Tibial nerve (tissue), 4 donors: ENCODE measurements around the gene HAUS5. TPM values are rescaled to one million over a fixed set of nuclear protein-coding genes. Genes with fewer than 3 reads are reported as not detected.

Source experiments
- DNase-seq, 2 donors: peaks; one replicate each; pipeline ENCODE4 v3.0.0-alpha.2; 2019; ENCODE audit warnings: low spot score in 2 of 2
- H3K27ac ChIP-seq, 4 donors: fragments of 200-600 bp; sonication (generic) in 3 of 4; one replicate each; pipeline ENCODE4 v1.5.1; 2017 to 2019; ENCODE audit warnings: mild to moderate bottlenecking in 1 of 4
- H3K27me3 ChIP-seq, 2 donors: fragments of 200-600 bp; sonication (generic) in 1 of 2; one replicate each; pipeline versions ENCODE4 v1.5.1 to v1.6.0; 2017 to 2019
- H3K36me3 ChIP-seq, 3 donors: fragments of 200-600 bp; sonication (generic); one replicate each; pipeline ENCODE4 v1.5.1; 2018 to 2019
- H3K4me1 ChIP-seq, 4 donors: fragments of 200-600 bp; sonication (generic) in 3 of 4; one replicate each; pipeline ENCODE4 v1.5.1; 2017 to 2019
- H3K4me3 ChIP-seq, 4 donors: fragments of 200-600 bp; sonication (generic) in 3 of 4; one replicate each; pipeline ENCODE4 v1.5.1; 2017 to 2019; ENCODE audit warnings: mild to moderate bottlenecking in 1 of 4, moderate library complexity in 1 of 4
- H3K9me3 ChIP-seq, 4 donors: fragments of 200-600 bp; sonication (generic) in 3 of 4; one replicate each; pipeline ENCODE4 v1.5.1; 2017 to 2019
- CTCF ChIP-seq, 5 experiments: fragments of 200-600 bp in 3 of 5; fragments of 450-650 bp in 2 of 5; sonication (generic) in 3 of 5; IDR thresholded peaks; one replicate each; pipeline ENCODE4 v1.5.1; 2016 to 2019; ENCODE audit warnings: antibody characterized with exemption in 5 of 5, mild to moderate bottlenecking in 3 of 5, moderate library complexity in 2 of 5
- EP300 ChIP-seq, 2 donors: sonication (generic); formaldehyde crosslinking; IDR thresholded peaks; one replicate each; pipeline ENCODE4 v1.6.1; 2017; ENCODE audit warnings: antibody characterized with exemption in 2 of 2, mild to moderate bottlenecking in 1 of 2
- POLR2A ChIP-seq, 2 donors: fragments of 450-650 bp; IDR thresholded peaks; one replicate each; pipeline ENCODE4 v1.6.1; 2017; ENCODE audit warnings: antibody characterized with exemption in 2 of 2, mild to moderate bottlenecking in 2 of 2, moderate library complexity in 2 of 2
- WGBS, 2 donors: methylation state at CpG; one replicate each; pipeline ENCODE4 v1.1.5; 2018; 5-methylcytosine and 5-hydroxymethylcytosine counted together
- total RNA-seq, 4 donors: library from RNA; depleted of rRNA; stranded (reverse); fragments of >200 nt; gene quantifications; one replicate each; pipeline ENCODE4 v1.1.0, GENCODE V29; 2016

HAUS5 gene
- total RNA-seq, 4 donors from 2014 or later: 9.8 to 17.1 (median 11.0) TPM

DNA sequence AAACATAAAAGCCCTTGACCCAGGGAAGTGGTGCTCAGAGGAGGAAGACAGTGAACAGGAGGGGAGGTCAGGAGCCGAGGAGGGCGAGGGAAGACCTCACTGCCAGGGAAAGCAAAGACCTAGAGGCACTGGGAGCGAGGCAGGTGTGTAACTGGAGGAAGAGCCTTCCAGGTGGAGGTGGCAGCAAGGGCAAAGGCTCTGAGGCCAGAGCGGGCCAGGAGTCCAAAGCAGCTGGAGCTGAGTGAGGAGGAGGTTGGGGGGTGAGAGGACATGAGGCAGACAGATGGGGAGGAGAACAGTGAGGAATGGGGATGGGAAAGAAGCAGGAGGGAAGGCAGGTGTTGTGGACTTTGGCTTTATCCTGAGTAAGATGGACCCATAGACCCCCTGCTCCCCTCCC, 57.4 kb downstream of the HAUS5 start:
- no peak overlapping the region for H3K27ac ChIP-seq
- no peak for TF ChIP-seq CTCF (IDR thresholded peaks at IDR 0.05)
- TF ChIP-seq POLR2A (IDR thresholded peaks at IDR 0.05): no peak
- TF ChIP-seq EP300 (IDR thresholded peaks at IDR 0.05): no peak
- no peak overlapping the region for H3K4me3 ChIP-seq
- H3K4me1 ChIP-seq: peaks cover 0 to 6% (median 0%) of the 10 kb centered on the region in 4 donors
- H3K36me3 ChIP-seq: peaks cover 0 to 9% (median 0%) of the 10 kb centered on the region in 3 donors
- no peaks in the 10 kb centered on the region for H3K9me3 ChIP-seq
- no peak for DNase-seq
- H3K27me3 ChIP-seq: peaks cover 0 to 33% of the 10 kb centered on the region in 2 donors
- WGBS, 2 donors: 56 to 58% methylated on average over 4 of the region's 4 CpGs

GRCh38 chr19:35670686-35671085, 58.2 kb downstream of the HAUS5 start:
- Histone ChIP-seq H3K27ac (no peak overlapping the region), H3K9me3 (no peaks in the 10 kb centered on the region), H3K36me3 (peaks cover 0 to 2% (median 0%) of the 10 kb centered on the region in 3 donors), H3K4me1 (peaks cover 0 to 6% (median 0%) of the 10 kb centered on the region in 4 donors), H3K27me3 (peaks cover 0 to 38% of the 10 kb centered on the region in 2 donors), H3K4me3 (no peak overlapping the region)
- no peak for DNase-seq
- TF ChIP-seq CTCF (IDR thresholded peaks at IDR 0.05) (no peak), EP300 (IDR thresholded peaks at IDR 0.05) (no peak)
- WGBS, 2 donors: 82 to 95% methylated on average over 1 of the region's 1 CpG

DNA sequence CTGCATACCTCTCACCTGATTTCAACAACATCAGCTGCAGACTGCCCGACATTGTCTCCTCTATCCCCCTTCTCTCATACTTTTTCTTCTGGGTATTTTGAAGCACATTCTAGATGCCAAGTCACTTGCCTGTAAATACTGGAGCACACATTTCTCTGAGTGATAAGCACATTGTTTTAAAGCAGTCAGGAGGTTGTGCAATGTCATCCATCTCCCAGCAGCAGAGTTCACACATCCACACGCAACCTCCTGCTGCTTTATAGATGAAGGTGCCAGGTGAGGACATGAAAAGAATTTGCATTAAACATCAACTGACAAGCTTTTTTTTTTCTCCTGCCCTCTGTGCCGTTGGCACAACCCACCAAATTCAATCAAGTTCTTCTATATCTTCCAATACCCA, 59.3 kb downstream of the HAUS5 start:
- DNase-seq: no peak
- no peak overlapping the region for H3K27ac ChIP-seq
- no peak overlapping the region for H3K4me3 ChIP-seq
- peaks cover 0 to 6% (median 0%) of the 10 kb centered on the region in 4 donors for H3K4me1 ChIP-seq
- peaks cover 0 to 47% of the 10 kb centered on the region in 2 donors for H3K27me3 ChIP-seq
- no peaks in the 10 kb centered on the region for H3K36me3 ChIP-seq
- H3K9me3 ChIP-seq: no peaks in the 10 kb centered on the region
- TF ChIP-seq EP300 (IDR thresholded peaks at IDR 0.05) (no peak), CTCF (IDR thresholded peaks at IDR 0.05) (no peak), POLR2A (IDR thresholded peaks at IDR 0.05) (no peak)
- 51 to 60% methylated on average over 3 of the region's 3 CpGs for WGBS, 2 donors

GRCh38 chr19:35673121-35673804, 60.7 kb downstream of the HAUS5 start:
- Histone ChIP-seq H3K9me3 (no peaks in the 10 kb centered on the region), H3K4me1 (peaks cover 0 to 6% (median 0%) of the 10 kb centered on the region in 4 donors), H3K4me3 (peak overlapping the region in 2 of 4 donors; percentile 15 to 20), H3K27ac (no peak overlapping the region), H3K36me3 (no peaks in the 10 kb centered on the region), H3K27me3 (peaks cover 0 to 47% of the 10 kb centered on the region in 2 donors)
- 6 to 8% methylated on average over 17 to 31 of the region's 39 CpGs for WGBS, 2 donors
- no peak for TF ChIP-seq POLR2A (IDR thresholded peaks at IDR 0.05)
- TF ChIP-seq EP300 (IDR thresholded peaks at IDR 0.05): no peak
- TF ChIP-seq CTCF (IDR thresholded peaks at IDR 0.05): no peak
- no peak for DNase-seq

Other genes with a start within 250 kb of the HAUS5 start
- not detected for gene GPR42, start 241.7 kb upstream of the HAUS5 start, total RNA-seq
- under 1 TPM in 1 of 4 donors, not detected in 3; 0.22 TPM for gene FFAR2, start 164.5 kb upstream of the HAUS5 start, total RNA-seq
- not detected for gene KRTDAP, start 122.3 kb upstream of the HAUS5 start, total RNA-seq
- gene DMKN, start 99.1 kb upstream of the HAUS5 start, total RNA-seq: 10 to 100 TPM in 3 of 4 donors, 1 to 10 TPM in 1; 8.2 to 33.5 (median 26.5) TPM
- not detected for gene SBSN, start 84.4 kb upstream of the HAUS5 start, total RNA-seq
- gene GAPDHS, start 79.3 kb upstream of the HAUS5 start, total RNA-seq: not detected
- 100 to 1,000 TPM in 1 of 4 donors, 10 to 100 TPM in 3; 63.8 to 103 (median 68.2) TPM for gene TMEM147, start 67.1 kb upstream of the HAUS5 start, total RNA-seq
- under 1 TPM in 1 of 4 donors, not detected in 3; 0.63 TPM for gene ATP4A, start 49.1 kb upstream of the HAUS5 start, total RNA-seq
- gene PMIS2, start 26.6 kb upstream of the HAUS5 start, total RNA-seq: not detected
- gene RBM42, start 16.3 kb downstream of the HAUS5 start, total RNA-seq: 10 to 100 TPM; 77.4 to 88.3 (median 80.0) TPM
- 1 to 10 TPM in 1 of 4 donors, under 1 TPM in 1, not detected in 2; 0.84 to 2.2 TPM for gene ETV2, start 29.0 kb downstream of the HAUS5 start, total RNA-seq
- gene COX6B1, start 35.6 kb downstream of the HAUS5 start, total RNA-seq: 100 to 1,000 TPM; 293 to 338 (median 316) TPM
- gene UPK1A, start 53.8 kb downstream of the HAUS5 start, total RNA-seq: not detected
- gene ZBTB32, start 91.8 kb downstream of the HAUS5 start, total RNA-seq: not detected
- gene KMT2B, start 105.3 kb downstream of the HAUS5 start, total RNA-seq: 10 to 100 TPM; 12.9 to 38.7 (median 25.5) TPM
- gene IGFLR1, start 129.7 kb downstream of the HAUS5 start, total RNA-seq: 10 to 100 TPM in 2 of 4 donors, 1 to 10 TPM in 2; 4.8 to 25.5 (median 10.7) TPM
- 10 to 100 TPM; 17.8 to 51.1 (median 43.2) TPM for gene U2AF1L4, start 132.7 kb downstream of the HAUS5 start, total RNA-seq
- 10 to 100 TPM; 33.1 to 46.7 (median 40.3) TPM for gene PSENEN, start 132.9 kb downstream of the HAUS5 start, total RNA-seq
- gene LIN37, start 135.8 kb downstream of the HAUS5 start, total RNA-seq: 10 to 100 TPM; 18.1 to 32.7 (median 20.6) TPM
- 100 to 1,000 TPM in 3 of 4 donors, 10 to 100 TPM in 1; 85.2 to 190 (median 124) TPM for gene HSPB6, start 144.3 kb downstream of the HAUS5 start, total RNA-seq
- 10 to 100 TPM; 14.2 to 32.7 (median 19.9) TPM for gene PROSER3, start 145.4 kb downstream of the HAUS5 start, total RNA-seq
- 10 to 100 TPM in 3 of 4 donors, 1 to 10 TPM in 1; 6.6 to 46.8 (median 26.1) TPM for gene ARHGAP33, start 162.8 kb downstream of the HAUS5 start, total RNA-seq
- gene PRODH2, start 200.1 kb downstream of the HAUS5 start, total RNA-seq: not detected
- gene NPHS1, start 239.8 kb downstream of the HAUS5 start, total RNA-seq: not detected
- under 1 TPM in 1 of 4 donors, not detected in 3; 0.44 TPM for gene KIRREL2, start 244.2 kb downstream of the HAUS5 start, total RNA-seq